Neural cell (in vitro differentiated cells): ENCODE results near the gene TEDC2.

ENCODE experiments used
- CTCF ChIP-seq: fragments of 450-650 bp; IDR thresholded peaks from 2 replicates; pipeline ENCODE4 v1.5.1; 2014; ENCODE audit warnings: antibody characterized with exemption, mild to moderate bottlenecking, moderate library complexity; ENCODE audit not compliant: poor library complexity, severe bottlenecking
- EP300 ChIP-seq: fragments of 450-650 bp; conservative IDR thresholded peaks from 2 replicates; pipeline ENCODE4 v1.6.1; 2014; ENCODE audit warnings: antibody characterized with exemption, mild to moderate bottlenecking, moderate library complexity; ENCODE audit not compliant: poor library complexity, severe bottlenecking
- EZH2 ChIP-seq: fragments of 200-600, 300-800 bp; shearing (Covaris generic), sonication (generic); IDR thresholded peaks from 2 replicates; pipeline ENCODE4 v1.6.1; 2014; ENCODE audit warnings: antibody characterized with exemption, low read length, borderline replicate concordance, mild to moderate bottlenecking; ENCODE audit not compliant: insufficient read depth, poor library complexity, severe bottlenecking
- MXI1 ChIP-seq: fragments of 450-650 bp; conservative IDR thresholded peaks from 2 replicates; pipeline ENCODE4 v1.6.1; 2014; ENCODE audit warnings: antibody characterized with exemption, mild to moderate bottlenecking; ENCODE audit not compliant: poor library complexity, severe bottlenecking
- POLR2AphosphoS5 ChIP-seq: IDR thresholded peaks from 2 replicates; pipeline ENCODE4 v1.6.1; 2012
- RAD21 ChIP-seq: fragments of 450-650 bp; conservative IDR thresholded peaks from 2 replicates; pipeline ENCODE4 v1.6.1; 2014; ENCODE audit warnings: antibody characterized with exemption, mild to moderate bottlenecking, moderate library complexity
- REST ChIP-seq: IDR thresholded peaks from 2 replicates; pipeline ENCODE4 v1.6.1; 2012; ENCODE audit warnings: borderline replicate concordance
- TAF1 ChIP-seq: IDR thresholded peaks from 2 replicates; pipeline ENCODE4 v1.6.1; 2012; ENCODE audit warnings: low read depth

- TF ChIP-seq CTCF: no peak
- TF ChIP-seq EP300: no peak
- no peak for TF ChIP-seq EZH2
- no peak for TF ChIP-seq REST
- TF ChIP-seq TAF1: no peak
- TF ChIP-seq POLR2AphosphoS5: no peak
- no peak for TF ChIP-seq RAD21
- no peak for TF ChIP-seq MXI1
Observed at GRCh38 chr16:2427526-2427925, 32.4 kb upstream of the TEDC2 start.
